Muscle of leg (tissue), 11 donors: ENCODE measurements around the gene CWC22. TPM values are rescaled to one million over a fixed set of nuclear protein-coding genes. Genes with fewer than 3 reads are reported as not detected.

Source experiments
- DNase-seq: peaks from one replicate; pipeline ENCODE4 v3.0.0; 2013
- H3K27ac ChIP-seq: one replicate; pipeline ENCODE4 v1.5.1; 2013; ENCODE audit warnings: mild to moderate bottlenecking, low read length, control low read depth
- H3K27me3 ChIP-seq: one replicate; pipeline ENCODE4 v1.6.1; 2013; ENCODE audit warnings: low read length; ENCODE audit not compliant: control insufficient read depth, insufficient read depth
- H3K36me3 ChIP-seq: one replicate; pipeline ENCODE4 v1.6.1; 2013; ENCODE audit warnings: low read length; ENCODE audit not compliant: control insufficient read depth, insufficient read depth
- H3K4me1 ChIP-seq: one replicate; pipeline ENCODE4 v1.6.1; 2013; ENCODE audit warnings: low read length; ENCODE audit not compliant: control insufficient read depth, insufficient read depth
- H3K4me3 ChIP-seq: one replicate; pipeline ENCODE4 v1.5.1; 2013; ENCODE audit warnings: low read length, control low read depth
- H3K9me3 ChIP-seq: replicated peaks from 2 replicates; pipeline ENCODE4 v1.6.1; 2013; ENCODE audit warnings: low read depth, low read length; ENCODE audit not compliant: control insufficient read depth
- WGBS: methylation state at CpG from one replicate; pipeline ENCODE4 v1.1.5; 2013; ENCODE audit warnings: missing lambda C conversion rate; ENCODE audit not compliant: insufficient coverage; 5-methylcytosine and 5-hydroxymethylcytosine counted together
- polyA plus RNA-seq, 8 donors: library from polyadenylated mRNA; unstranded; fragments of 120-200 nt; gene quantifications; one replicate each; pipeline versions ENCODE4 v1.2.1 to v1.2.3, GENCODE V29; 2013; ENCODE audit warnings: inconsistent platforms in 1 of 8, low replicate concordance in 1 of 8; ENCODE audit not compliant: insufficient read length in 8 of 8, insufficient read depth in 1 of 8
- total RNA-seq: library from RNA; stranded (reverse); fragments of 120-200 nt; gene quantifications from one replicate; pipeline ENCODE4 v1.2.4, GENCODE V29; 2013

CWC22 gene
- total and polyA plus RNA-seq, 9 donors, result 15.0 to 26.0 (median 21.0) TPM

DNA sequence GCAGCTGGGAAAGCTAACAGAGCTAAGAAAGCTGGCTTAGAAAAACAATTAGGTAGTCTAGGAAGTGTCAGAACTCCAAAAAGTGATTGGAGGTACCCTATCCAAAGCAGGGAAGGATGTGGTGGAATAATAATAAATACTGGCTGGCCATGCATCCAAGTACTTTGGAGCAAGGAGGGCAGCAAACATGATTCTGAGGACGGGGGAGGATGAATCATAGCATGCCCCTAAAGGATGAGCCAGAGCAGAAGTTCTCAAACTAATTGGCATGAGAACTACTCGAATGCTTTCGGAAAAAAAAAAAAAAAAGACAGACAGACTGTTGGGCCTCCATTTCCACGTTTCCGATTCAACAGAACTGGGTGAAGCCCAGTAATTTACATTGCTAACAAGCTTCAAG lies 2.4 kb downstream of the CWC22 start:
- Histone ChIP-seq H3K27me3 (no peaks in the 10 kb centered on the region), H3K36me3 (no peaks in the 10 kb centered on the region), H3K4me1 (peaks cover 6% of the 10 kb centered on the region), H3K4me3 (no peak overlapping the region), H3K27ac (no peak overlapping the region), H3K9me3 (no peaks in the 10 kb centered on the region)
- DNase-seq, result no peak
- WGBS, result 77% methylated on average over 3 of the region's 5 CpGs

DNA sequence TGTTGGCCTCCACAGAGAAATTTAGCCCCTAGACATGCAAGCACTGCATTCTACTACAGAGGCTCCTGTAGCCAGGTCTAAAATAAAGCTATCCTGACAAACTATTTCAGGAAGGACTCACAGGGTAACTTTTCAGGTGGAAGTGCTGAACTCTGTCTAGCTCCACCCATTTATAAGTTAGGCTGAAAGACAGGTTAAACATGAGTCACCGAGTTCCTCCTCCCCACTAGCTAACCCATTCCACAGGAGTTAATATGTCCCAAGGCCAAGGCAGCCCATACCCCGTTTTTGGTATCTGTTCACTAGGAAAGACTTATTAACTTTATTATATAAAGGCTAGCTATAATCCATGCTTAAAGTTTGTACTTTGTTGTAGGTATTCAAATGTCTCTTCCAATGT lies 3.5 kb downstream of the CWC22 start:
- no CpG with 5 or more reads among the region's 2 CpGs for WGBS
- peaks cover 6% of the 10 kb centered on the region for H3K4me1 ChIP-seq
- H3K27ac ChIP-seq, result no peak overlapping the region
- no peaks in the 10 kb centered on the region for H3K9me3 ChIP-seq
- no peaks in the 10 kb centered on the region for H3K36me3 ChIP-seq
- no peaks in the 10 kb centered on the region for H3K27me3 ChIP-seq
- H3K4me3 ChIP-seq, result no peak overlapping the region
- no peak for DNase-seq

DNA sequence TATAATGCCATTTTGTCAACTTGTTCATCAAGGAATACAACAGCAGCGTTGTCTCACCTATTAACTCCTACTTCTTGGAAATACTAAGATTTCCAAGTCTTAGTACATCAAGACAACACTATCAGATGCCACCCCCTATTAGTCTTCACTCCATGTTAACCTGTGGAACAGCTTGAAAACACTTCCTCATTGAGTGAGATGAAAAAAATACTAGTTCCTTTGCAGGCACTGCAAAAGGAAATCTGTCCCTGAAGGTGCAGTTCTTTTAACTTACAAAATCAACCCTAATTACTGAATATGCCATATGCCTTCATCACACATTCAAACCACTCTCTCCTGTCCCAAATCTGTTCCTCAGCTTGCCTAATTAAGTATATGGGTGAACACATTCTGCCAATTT lies 4.0 kb downstream of the CWC22 start:
- H3K4me1 ChIP-seq, result peaks cover 6% of the 10 kb centered on the region

GRCh38 chr2:180002198-180002770 lies 4.8 kb downstream of the CWC22 start:
- DNase-seq, result no peak
- no peaks in the 10 kb centered on the region for H3K9me3 ChIP-seq
- H3K27ac ChIP-seq, result no peak overlapping the region
- no peaks in the 10 kb centered on the region for H3K36me3 ChIP-seq
- no peaks in the 10 kb centered on the region for H3K27me3 ChIP-seq
- H3K4me1 ChIP-seq, result peaks cover 6% of the 10 kb centered on the region
- 100% methylated on average over 1 of the region's 2 CpGs for WGBS
- no peak overlapping the region for H3K4me3 ChIP-seq

More for the DNA sequence above, 4.0 kb downstream of the CWC22 start:
- H3K27me3 ChIP-seq, result no peaks in the 10 kb centered on the region
- DNase-seq, result no peak
- no peaks in the 10 kb centered on the region for H3K36me3 ChIP-seq
- 88% methylated on average over 1 of the region's 1 CpG for WGBS
- no peaks in the 10 kb centered on the region for H3K9me3 ChIP-seq
- H3K4me3 ChIP-seq, result no peak overlapping the region
- H3K27ac ChIP-seq, result no peak overlapping the region

- DNase-seq, result no peak
- Histone ChIP-seq H3K4me1 (peaks cover 6% of the 10 kb centered on the region), H3K27me3 (no peaks in the 10 kb centered on the region), H3K9me3 (no peaks in the 10 kb centered on the region), H3K27ac (no peak overlapping the region), H3K4me3 (no peak overlapping the region), H3K36me3 (no peaks in the 10 kb centered on the region)
- no CpG with 5 or more reads among the region's 1 CpG for WGBS
Measured at GRCh38 chr2:180001726-180002125, 5.4 kb downstream of the CWC22 start.

GRCh38 chr2:180000434-180000833 lies 6.7 kb downstream of the CWC22 start:
- H3K4me1 ChIP-seq, result no peaks in the 10 kb centered on the region
- H3K36me3 ChIP-seq, result no peaks in the 10 kb centered on the region
- H3K27me3 ChIP-seq, result no peaks in the 10 kb centered on the region
- H3K9me3 ChIP-seq, result no peaks in the 10 kb centered on the region
- no peak overlapping the region for H3K4me3 ChIP-seq
- no peak for DNase-seq
- no peak overlapping the region for H3K27ac ChIP-seq

DNA sequence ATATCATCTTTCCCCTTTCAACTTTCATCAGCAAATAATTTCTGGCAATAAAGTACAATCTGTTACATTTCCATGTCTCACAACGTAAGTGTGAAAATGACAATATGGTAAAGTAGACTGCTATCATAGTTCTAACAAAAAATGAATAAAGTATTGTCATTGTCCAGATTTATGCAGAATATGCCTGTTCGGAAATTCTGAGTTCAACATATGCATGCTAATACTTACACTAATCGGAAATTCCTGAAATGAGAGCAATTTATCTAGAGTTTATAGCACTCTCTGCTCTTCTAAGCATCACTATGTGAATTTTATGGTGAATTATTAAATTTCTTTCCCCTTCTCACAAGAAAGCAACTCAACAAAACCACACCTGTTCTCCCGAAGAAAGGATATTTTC lies 8.1 kb downstream of the CWC22 start:
- DNase-seq, result no peak
- no peaks in the 10 kb centered on the region for H3K36me3 ChIP-seq
- H3K9me3 ChIP-seq, result no peaks in the 10 kb centered on the region
- H3K4me1 ChIP-seq, result no peaks in the 10 kb centered on the region
- no peak overlapping the region for H3K27ac ChIP-seq
- H3K27me3 ChIP-seq, result no peaks in the 10 kb centered on the region
- no CpG with 5 or more reads among the region's 4 CpGs for WGBS
- no peak overlapping the region for H3K4me3 ChIP-seq

GRCh38 chr2:179995741-179996515 lies 11.2 kb downstream of the CWC22 start:
- Histone ChIP-seq H3K27ac (no peak overlapping the region), H3K4me3 (no peak overlapping the region), H3K27me3 (no peaks in the 10 kb centered on the region), H3K4me1 (no peaks in the 10 kb centered on the region), H3K9me3 (no peaks in the 10 kb centered on the region), H3K36me3 (peaks cover 11% of the 10 kb centered on the region)
- no peak for DNase-seq
- WGBS, result 86% methylated on average over 1 of the region's 4 CpGs

- no peak overlapping the region for H3K27ac ChIP-seq
- no peaks in the 10 kb centered on the region for H3K9me3 ChIP-seq
- H3K36me3 ChIP-seq, result peaks cover 16% of the 10 kb centered on the region
- no peaks in the 10 kb centered on the region for H3K4me1 ChIP-seq
- DNase-seq, result no peak
- 75% methylated on average over 2 of the region's 4 CpGs for WGBS
- no peak overlapping the region for H3K4me3 ChIP-seq
- no peaks in the 10 kb centered on the region for H3K27me3 ChIP-seq
Measured at GRCh38 chr2:179991344-179991743, 15.8 kb downstream of the CWC22 start.

DNA sequence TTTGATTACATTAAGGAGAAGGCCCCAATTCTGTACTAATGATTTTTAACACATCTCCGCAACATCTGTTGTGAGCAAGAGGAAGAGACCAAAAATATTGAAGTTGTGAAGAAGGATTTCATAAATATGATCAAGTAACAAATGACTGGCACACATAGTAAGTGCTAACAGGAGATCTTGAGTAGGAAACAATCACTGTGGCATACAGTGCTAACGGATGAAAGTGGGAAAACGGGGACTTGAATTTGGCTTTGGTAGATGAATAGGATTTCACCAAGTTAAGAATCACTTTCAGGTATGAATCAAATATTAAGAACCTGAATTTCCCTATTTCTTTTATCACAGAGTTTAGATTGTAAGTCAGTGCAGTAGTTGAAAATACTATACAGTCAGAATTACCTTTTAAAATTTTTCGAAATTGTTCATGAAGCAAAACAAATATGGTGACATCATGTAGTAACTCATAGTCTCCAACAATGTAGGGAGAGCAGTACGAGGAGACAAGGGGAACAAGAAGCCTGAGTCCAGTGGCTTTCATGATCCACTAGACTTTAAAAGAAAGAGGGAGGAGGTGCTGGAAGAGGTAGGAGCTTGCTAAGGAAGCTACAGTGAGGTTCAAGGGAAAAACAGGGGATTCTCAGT lies 16.3 kb downstream of the CWC22 start:
- Histone ChIP-seq H3K4me3 (no peak overlapping the region), H3K9me3 (no peaks in the 10 kb centered on the region), H3K27ac (no peak overlapping the region), H3K36me3 (peaks cover 16% of the 10 kb centered on the region), H3K4me1 (no peaks in the 10 kb centered on the region), H3K27me3 (no peaks in the 10 kb centered on the region)
- no peak for DNase-seq
- 0% methylated on average over 1 of the region's 5 CpGs for WGBS
